ENCODE results near the gene GTPBP2.

GRCh38 chr6:43606019-43606418 is 23.0 kb downstream of the GTPBP2 start:
- TF ChIP-seq POLR2A (IDR thresholded peaks at IDR 0.05): no peak
- TF ChIP-seq CTCF (IDR thresholded peaks at IDR 0.05): no peak
- TF ChIP-seq POLR2AphosphoS5 (IDR thresholded peaks at IDR 0.05; ENCODE audit: insufficient read depth in 1 of 2, low read depth in 1 of 2): no peak
